HG03025 (cell line): Measurements from ENCODE around the gene LTBP1.
"Not testable (repeated sequence)": the region's sequence is repeated elsewhere in the genome, so short reads cannot be mapped to it uniquely, and the experiment has no call there.

Source experiments
- ATAC-seq: cut with Tn5 transposase; IDR thresholded peaks from one replicate; pipeline ENCODE4 v1.9.1; 2021; ENCODE audit warnings: mild to moderate bottlenecking, moderate library complexity; ENCODE audit not compliant: unreplicated experiment, low FRiP score

LTBP1 gene

GRCh38 chr2:33213244-33213643 is 266.5 kb downstream of the LTBP1 start:
- ATAC-seq, result no peak

- ATAC-seq, result no peak
These were observed 266.9 kb downstream of the LTBP1 start for GRCh38 chr2:33213648-33214047.

- peak; percentile 80 for ATAC-seq
These were observed 267.7 kb downstream of the LTBP1 start for GRCh38 chr2:33214436-33214835.

GRCh38 chr2:33214857-33215256 is 268.1 kb downstream of the LTBP1 start:
- no peak for ATAC-seq

- no peak for ATAC-seq
These were observed 268.5 kb downstream of the LTBP1 start for GRCh38 chr2:33215299-33215698.

- ATAC-seq, result no peak
These were observed 269.2 kb downstream of the LTBP1 start for GRCh38 chr2:33215983-33216382.

- ATAC-seq, result no peak
These were observed 269.9 kb downstream of the LTBP1 start for GRCh38 chr2:33216508-33217182.

GRCh38 chr2:33217406-33217805 is 270.7 kb downstream of the LTBP1 start:
- ATAC-seq, result no peak

- ATAC-seq, result no peak
These were observed 272.4 kb downstream of the LTBP1 start for GRCh38 chr2:33219114-33219513.

GRCh38 chr2:33219850-33220275 is 273.1 kb downstream of the LTBP1 start:
- ATAC-seq, result no peak

GRCh38 chr2:33220533-33220932 is 273.8 kb downstream of the LTBP1 start:
- ATAC-seq, result no peak

- ATAC-seq, result no peak
These were observed 274.5 kb downstream of the LTBP1 start for GRCh38 chr2:33221046-33221784.

- no peak for ATAC-seq
These were observed 275.6 kb downstream of the LTBP1 start for GRCh38 chr2:33222309-33222708.

GRCh38 chr2:33223856-33224255 is 277.1 kb downstream of the LTBP1 start:
- ATAC-seq, result no peak

GRCh38 chr2:33225350-33225749 is 278.6 kb downstream of the LTBP1 start:
- no peak for ATAC-seq

- ATAC-seq, result no peak
These were observed 279.8 kb downstream of the LTBP1 start for GRCh38 chr2:33226546-33226945.

GRCh38 chr2:33229646-33230045 is 282.9 kb downstream of the LTBP1 start:
- ATAC-seq, result no peak

- ATAC-seq, result no peak
These were observed 283.4 kb downstream of the LTBP1 start for GRCh38 chr2:33230195-33230594.

GRCh38 chr2:33230842-33231241 is 284.1 kb downstream of the LTBP1 start:
- no peak for ATAC-seq

GRCh38 chr2:33235559-33235958 is 288.8 kb downstream of the LTBP1 start:
- not testable (repeated sequence) for ATAC-seq

- no peak for ATAC-seq
These were observed 290.0 kb downstream of the LTBP1 start for GRCh38 chr2:33236482-33237385.
